Esophagus squamous epithelium (tissue), 4 donors: ENCODE results near the gene RGS12.

Experiments used
- CTCF ChIP-seq, 6 experiments: fragments of 450-650 bp in 4 of 6; fragments of 200-600 bp in 2 of 6; sonication (generic) in 2 of 6; IDR thresholded peaks; one replicate each; pipeline ENCODE4 v1.5.1; 2016 to 2019; ENCODE audit warnings: antibody characterized with exemption in 6 of 6, mild to moderate bottlenecking in 4 of 6, moderate library complexity in 4 of 6
- POLR2A ChIP-seq, 4 donors: fragments of 450-650 bp; IDR thresholded peaks; one replicate each; pipeline ENCODE4 v1.6.1; 2017; ENCODE audit warnings: antibody characterized with exemption in 4 of 4, mild to moderate bottlenecking in 4 of 4, moderate library complexity in 3 of 4

- TF ChIP-seq CTCF (IDR thresholded peaks at IDR 0.05) (no peak), POLR2A (IDR thresholded peaks at IDR 0.05) (no peak)
These were observed 2.3 kb upstream of the RGS12 start for GRCh38 chr4:3290476-3290875.
